Measurements from ENCODE around the gene TOGARAM1. TPM values are rescaled to one million over a fixed set of nuclear protein-coding genes. Genes with fewer than 3 reads are reported as not detected.

Gene TOGARAM1
- total RNA-seq, 4 donors from 2014 or later: 12.0 to 21.2 (median 20.0) TPM

DNA sequence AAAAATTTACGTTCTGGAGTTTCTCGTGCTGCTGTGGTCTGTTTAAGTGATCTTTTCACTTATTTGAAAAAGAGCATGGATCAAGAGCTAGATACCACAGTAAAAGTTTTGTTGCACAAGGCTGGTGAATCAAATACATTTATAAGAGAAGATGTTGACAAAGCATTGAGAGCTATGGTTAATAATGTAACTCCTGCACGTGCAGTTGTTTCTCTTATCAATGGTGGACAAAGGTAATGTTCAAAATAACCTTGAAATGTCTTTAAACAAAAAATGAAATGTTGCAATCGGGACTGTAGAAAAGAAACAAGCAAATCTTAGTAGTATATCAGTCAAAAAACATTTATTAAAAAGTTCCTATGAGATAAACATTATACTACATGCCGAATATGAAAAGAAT, 82.6 kb downstream of the TOGARAM1 start:
- Histone ChIP-seq H3K9me3 (no peaks in the 10 kb centered on the region), H3K4me1 (no peaks in the 10 kb centered on the region), H3K27ac (no peak overlapping the region), H3K27me3 (no peaks in the 10 kb centered on the region), H3K4me3 (no peak overlapping the region), H3K36me3 (peaks cover 0 to 77% of the 10 kb centered on the region in 2 donors)
- no peak for ATAC-seq
- TF ChIP-seq POLR2A (IDR thresholded peaks at IDR 0.05): no peak
- TF ChIP-seq, protein P1, sequence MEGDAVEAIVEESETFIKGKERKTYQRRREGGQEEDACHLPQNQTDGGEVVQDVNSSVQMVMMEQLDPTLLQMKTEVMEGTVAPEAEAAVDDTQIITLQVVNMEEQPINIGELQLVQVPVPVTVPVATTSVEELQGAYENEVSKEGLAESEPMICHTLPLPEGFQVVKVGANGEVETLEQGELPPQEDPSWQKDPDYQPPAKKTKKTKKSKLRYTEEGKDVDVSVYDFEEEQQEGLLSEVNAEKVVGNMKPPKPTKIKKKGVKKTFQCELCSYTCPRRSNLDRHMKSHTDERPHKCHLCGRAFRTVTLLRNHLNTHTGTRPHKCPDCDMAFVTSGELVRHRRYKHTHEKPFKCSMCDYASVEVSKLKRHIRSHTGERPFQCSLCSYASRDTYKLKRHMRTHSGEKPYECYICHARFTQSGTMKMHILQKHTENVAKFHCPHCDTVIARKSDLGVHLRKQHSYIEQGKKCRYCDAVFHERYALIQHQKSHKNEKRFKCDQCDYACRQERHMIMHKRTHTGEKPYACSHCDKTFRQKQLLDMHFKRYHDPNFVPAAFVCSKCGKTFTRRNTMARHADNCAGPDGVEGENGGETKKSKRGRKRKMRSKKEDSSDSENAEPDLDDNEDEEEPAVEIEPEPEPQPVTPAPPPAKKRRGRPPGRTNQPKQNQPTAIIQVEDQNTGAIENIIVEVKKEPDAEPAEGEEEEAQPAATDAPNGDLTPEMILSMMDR (IDR thresholded peaks at IDR 0.05): no peak
- TF ChIP-seq EP300 (IDR thresholded peaks at IDR 0.05): no peak
- TF ChIP-seq POLR2AphosphoS5 (IDR thresholded peaks at IDR 0.05): no peak
- WGBS, 2 donors (ENCODE audit: low coverage in 1 of 2): 78 to 93% methylated on average over 5 of the region's 5 CpGs

GRCh38 chr14:45048385-45048784, 86.4 kb downstream of the TOGARAM1 start:
- no peak for ATAC-seq

DNA sequence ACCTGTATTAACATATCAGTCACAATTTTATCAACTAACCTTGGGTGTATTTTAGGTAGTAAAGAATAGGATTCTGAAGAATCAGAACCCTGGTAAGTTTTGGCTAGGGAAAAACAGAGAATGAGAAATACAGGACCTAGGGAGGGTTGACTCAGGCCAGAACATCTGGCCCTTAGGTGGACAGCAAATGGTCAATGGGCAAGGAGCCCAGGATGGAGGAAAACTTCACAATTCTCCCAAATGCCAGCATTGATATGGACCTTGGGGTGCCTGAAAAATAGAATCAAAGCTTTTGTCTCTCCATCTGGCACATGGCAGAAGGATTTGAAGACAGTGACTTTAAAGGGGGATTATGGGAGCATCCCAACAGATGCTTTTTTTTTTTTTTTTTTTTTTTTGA, 89.2 kb downstream of the TOGARAM1 start:
- H3K36me3 ChIP-seq: peaks cover 0 to 96% of the 10 kb centered on the region in 2 donors
- H3K9me3 ChIP-seq: peaks cover 0 to under 1% (median 0%) of the 10 kb centered on the region in 3 donors
- no peak overlapping the region for H3K27ac ChIP-seq
- no peak for TF ChIP-seq POLR2A (IDR thresholded peaks at IDR 0.05)
- no peak for TF ChIP-seq POLR2AphosphoS5 (IDR thresholded peaks at IDR 0.05)
- TF ChIP-seq EP300 (IDR thresholded peaks at IDR 0.05): no peak
- TF ChIP-seq, protein P1 (IDR thresholded peaks at IDR 0.05): no peak
- no peaks in the 10 kb centered on the region for H3K4me1 ChIP-seq
- H3K4me3 ChIP-seq: no peak overlapping the region
- no peak for ATAC-seq
- no peaks in the 10 kb centered on the region for H3K27me3 ChIP-seq

More at GRCh38 chr14:45048385-45048784, 86.4 kb downstream of the TOGARAM1 start:
- Histone ChIP-seq H3K36me3 (peaks cover 0 to 92% of the 10 kb centered on the region in 2 donors), H3K4me1 (no peaks in the 10 kb centered on the region), H3K4me3 (no peak overlapping the region), H3K27ac (no peak overlapping the region), H3K9me3 (no peaks in the 10 kb centered on the region), H3K27me3 (no peaks in the 10 kb centered on the region)
- TF ChIP-seq POLR2AphosphoS5 (IDR thresholded peaks at IDR 0.05): no peak
- TF ChIP-seq POLR2A (IDR thresholded peaks at IDR 0.05): no peak
- TF ChIP-seq EP300 (IDR thresholded peaks at IDR 0.05): no peak
- TF ChIP-seq, protein P1 (IDR thresholded peaks at IDR 0.05): no peak
- 100% methylated on average over 2 of the region's 2 CpGs; no CpG with 5 or more reads in 1 of the 2 donors for WGBS, 2 donors (ENCODE audit: low coverage in 1 of 2)

GRCh38 chr14:45051896-45052295, 89.9 kb downstream of the TOGARAM1 start:
- WGBS, 2 donors (ENCODE audit: low coverage in 1 of 2): 82 to 84% methylated on average over 2 to 4 of the region's 4 CpGs
- TF ChIP-seq EP300 (IDR thresholded peaks at IDR 0.05) (no peak), POLR2AphosphoS5 (IDR thresholded peaks at IDR 0.05) (no peak), POLR2A (IDR thresholded peaks at IDR 0.05) (no peak)
- TF ChIP-seq, protein P1 (IDR thresholded peaks at IDR 0.05): no peak
- Histone ChIP-seq H3K4me3 (no peak overlapping the region), H3K27me3 (no peaks in the 10 kb centered on the region), H3K27ac (no peak overlapping the region), H3K9me3 (peaks cover 0 to 8% (median 0%) of the 10 kb centered on the region in 3 donors), H3K4me1 (no peaks in the 10 kb centered on the region), H3K36me3 (peaks cover 0 to 96% of the 10 kb centered on the region in 2 donors)
- no peak for ATAC-seq

GRCh38 chr14:45057349-45057748, 95.4 kb downstream of the TOGARAM1 start:
- no peak for ATAC-seq
- no peaks in the 10 kb centered on the region for H3K27me3 ChIP-seq
- no peak overlapping the region for H3K27ac ChIP-seq
- H3K4me3 ChIP-seq: no peak overlapping the region
- H3K9me3 ChIP-seq: peaks cover 0 to 14% (median 0%) of the 10 kb centered on the region in 3 donors
- TF ChIP-seq, protein P1 (IDR thresholded peaks at IDR 0.05): no peak
- no peak for TF ChIP-seq POLR2A (IDR thresholded peaks at IDR 0.05)
- TF ChIP-seq POLR2AphosphoS5 (IDR thresholded peaks at IDR 0.05): no peak
- no peak for TF ChIP-seq EP300 (IDR thresholded peaks at IDR 0.05)
- H3K36me3 ChIP-seq: peaks cover 0 to 56% of the 10 kb centered on the region in 2 donors
- H3K4me1 ChIP-seq: no peaks in the 10 kb centered on the region
- 71 to 93% methylated on average over 1 to 2 of the region's 2 CpGs for WGBS, 2 donors (ENCODE audit: low coverage in 1 of 2)
